NCI-H1105 treated with DMSO at 0.1 percent for 48 hours (cell line): ENCODE results near the gene FGF21.
A peak's percentile ranks its signal among the peaks of the same experiment; 100 is the strongest.
"Not testable (repeated sequence)": the region's sequence is repeated elsewhere in the genome, so short reads cannot be mapped to it uniquely, and the experiment has no call there.

Experiments
- DNase-seq: peaks from one replicate; lab custom pipeline; 2025; lab: John Stamatoyannopoulos, UW

Gene FGF21

GRCh38 chr19:48751845-48752495, 3.4 kb upstream of the FGF21 start:
- DNase-seq: no peak

DNA sequence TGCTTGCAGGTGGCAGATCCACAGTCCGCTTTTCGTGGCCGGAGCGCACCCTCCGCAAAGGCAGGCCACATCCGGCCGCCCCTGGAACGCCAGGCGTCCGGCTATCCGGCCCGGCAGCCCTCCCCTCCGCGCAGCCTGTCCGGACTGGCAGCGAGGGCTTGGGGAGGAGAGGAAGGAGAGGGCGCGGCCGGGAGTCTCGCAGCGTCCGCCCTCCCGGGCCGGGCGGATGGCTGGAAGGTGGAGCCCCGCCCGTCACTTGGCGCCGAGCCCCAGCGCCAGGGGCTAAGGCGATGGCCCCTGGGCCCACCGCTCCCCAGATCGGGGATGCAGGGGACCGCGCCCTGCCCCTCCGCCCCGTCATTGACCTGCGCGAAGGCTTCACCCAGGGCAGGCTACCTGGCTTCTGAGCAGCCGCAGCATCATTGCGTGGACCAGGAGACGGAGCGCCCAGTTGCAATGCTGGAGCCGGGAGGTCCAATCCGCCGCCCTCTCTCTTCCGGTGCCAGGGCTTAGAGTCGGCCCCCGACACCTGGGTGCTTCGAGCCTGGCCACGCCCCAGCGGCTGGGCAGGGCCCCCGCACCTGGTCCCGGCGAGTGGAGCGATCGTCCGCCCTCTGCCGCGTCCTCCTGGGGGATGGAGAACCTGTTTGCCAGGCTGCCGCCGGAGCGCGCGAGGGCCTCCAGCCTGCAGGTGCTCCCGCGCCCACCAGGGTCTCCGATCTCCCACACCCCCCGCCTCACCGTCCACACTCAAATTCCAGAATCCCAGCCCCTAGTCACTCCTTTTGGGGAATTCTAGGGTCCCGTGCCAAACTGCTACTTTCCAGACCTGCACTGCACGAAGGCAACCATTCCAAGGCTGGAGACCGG, 2.6 kb upstream of the FGF21 start, which contains the start of gene FUT1:
TSS of gene FUT1 (minus strand) at position 146 of the 870 bp plus-strand sequence. CDS start 1,360 bp downstream, outside the sequence.
- DNase-seq: peak; percentile 95

- no peak for DNase-seq
Observed at GRCh38 chr19:48755787-48756186, 463 bp downstream of the FGF21 start.

- no peak for DNase-seq
Observed at GRCh38 chr19:48756212-48756611, 888 bp downstream of the FGF21 start.

- DNase-seq: no peak
Observed at GRCh38 chr19:48756686-48757085, 1.4 kb downstream of the FGF21 start.

DNA sequence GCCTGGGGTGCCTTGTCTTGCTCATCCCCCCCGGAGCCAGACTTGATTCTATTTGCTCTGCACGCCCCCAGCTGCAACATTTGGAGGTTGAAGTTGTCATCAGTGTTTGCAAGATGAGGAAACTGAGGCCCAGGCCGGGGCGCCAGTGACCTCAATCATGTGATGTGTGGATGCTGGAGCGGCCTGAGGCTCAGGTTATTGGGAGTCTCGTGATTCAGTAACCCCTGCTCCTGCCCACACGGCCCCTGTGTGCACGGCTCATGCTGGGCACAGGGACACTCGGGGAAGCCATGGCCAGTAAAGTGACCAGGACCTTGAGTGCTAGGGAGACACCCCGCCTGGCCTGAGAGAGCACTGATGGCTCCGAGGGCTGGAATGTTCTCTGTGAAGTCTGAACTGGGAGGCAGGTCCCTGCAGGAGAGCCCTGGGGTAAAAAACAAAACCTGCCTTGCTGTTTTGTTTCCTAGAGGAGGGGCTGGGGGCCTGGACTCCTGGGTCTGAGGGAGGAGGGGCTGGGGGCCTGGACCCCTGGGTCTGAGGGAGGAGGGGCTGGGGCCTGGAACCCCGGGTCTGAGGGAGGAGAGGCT, 1.9 kb downstream of the FGF21 start:
- no peak for DNase-seq

DNA sequence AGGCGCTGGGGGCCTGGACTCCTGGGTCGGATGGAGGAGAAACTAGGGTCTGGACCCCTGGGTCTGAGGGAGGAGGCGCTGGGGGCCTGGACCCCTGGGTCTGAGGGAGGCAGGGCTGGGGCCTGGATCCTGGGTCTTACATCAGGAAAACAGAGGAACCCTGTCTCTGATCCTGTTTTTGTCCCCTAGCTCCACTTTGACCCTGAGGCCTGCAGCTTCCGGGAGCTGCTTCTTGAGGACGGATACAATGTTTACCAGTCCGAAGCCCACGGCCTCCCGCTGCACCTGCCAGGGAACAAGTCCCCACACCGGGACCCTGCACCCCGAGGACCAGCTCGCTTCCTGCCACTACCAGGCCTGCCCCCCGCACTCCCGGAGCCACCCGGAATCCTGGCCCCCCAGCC, 2.4 kb downstream of the FGF21 start:
- no peak for DNase-seq

- no peak for DNase-seq
Observed at GRCh38 chr19:48760504-48761205, 5.3 kb downstream of the FGF21 start.

DNA sequence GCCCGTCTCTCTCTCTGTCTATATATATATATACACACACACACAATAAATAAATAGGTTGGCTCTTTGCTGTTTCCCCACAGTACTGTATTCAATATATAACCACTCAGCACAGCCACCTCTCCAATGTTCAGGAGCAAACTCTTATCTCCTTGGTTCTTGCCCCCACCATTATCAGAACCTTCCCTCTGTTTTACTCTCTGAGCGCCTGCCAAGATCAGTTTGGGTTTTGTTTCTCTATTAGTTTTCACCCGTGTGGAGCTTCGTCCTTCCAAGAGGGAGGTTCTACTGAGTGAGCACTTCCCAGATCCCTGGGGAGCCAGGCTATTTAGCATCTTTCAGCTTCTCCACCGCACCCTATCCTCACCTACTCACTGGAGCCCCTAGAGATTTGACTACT, 10.5 kb downstream of the FGF21 start:
- DNase-seq: not testable (repeated sequence)

- not testable (repeated sequence) for DNase-seq
Observed at GRCh38 chr19:48768171-48768753, 12.9 kb downstream of the FGF21 start.

GRCh38 chr19:48768994-48769713, 13.8 kb downstream of the FGF21 start:
- DNase-seq: no peak

GRCh38 chr19:48770266-48770665, 14.9 kb downstream of the FGF21 start:
- DNase-seq: no peak

GRCh38 chr19:48770734-48771472, 15.6 kb downstream of the FGF21 start:
- no peak for DNase-seq

DNA sequence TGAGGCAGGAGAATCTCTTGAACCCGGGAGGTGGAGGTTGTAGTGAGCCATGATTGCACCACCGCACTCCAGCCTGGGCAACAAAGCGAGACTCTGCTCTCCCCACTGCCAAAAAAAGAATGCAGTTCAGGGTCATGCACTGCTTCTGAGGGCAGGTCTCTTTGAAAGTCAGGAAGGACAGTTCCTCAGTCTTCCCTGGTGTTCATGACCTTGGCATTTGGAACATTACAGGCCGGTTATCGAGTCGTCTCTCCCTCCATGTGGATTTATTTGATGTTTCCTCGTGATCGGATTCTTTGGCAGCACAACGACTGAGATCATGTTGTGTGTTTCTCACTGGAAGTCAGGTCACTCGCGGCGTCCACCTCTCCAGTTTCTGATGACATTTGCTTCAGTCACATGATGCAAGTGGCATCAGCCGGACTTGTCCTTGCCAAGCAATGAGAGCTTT, 17.2 kb downstream of the FGF21 start:
- no peak for DNase-seq

- DNase-seq: no peak
Observed at GRCh38 chr19:48777139-48777538, 21.8 kb downstream of the FGF21 start.

DNA sequence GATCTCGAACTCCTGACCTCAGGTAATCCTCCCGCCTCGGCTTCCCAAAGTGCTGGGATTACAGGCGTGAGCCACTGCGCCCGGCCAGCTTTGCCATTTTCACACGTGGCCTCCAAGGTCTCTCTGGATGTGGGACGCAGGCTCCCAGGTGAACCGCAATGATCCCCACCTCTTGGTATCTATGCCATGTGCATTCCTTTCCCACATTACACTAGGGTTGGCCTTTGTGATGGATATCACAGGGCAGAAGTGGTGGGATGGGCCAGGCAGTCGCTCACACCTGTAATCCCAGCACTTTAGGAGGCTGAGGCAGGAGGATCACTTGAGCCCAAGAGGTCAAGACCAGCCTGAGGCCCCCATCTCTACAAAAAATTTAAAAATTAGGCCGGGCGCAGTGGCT, 22.4 kb downstream of the FGF21 start:
- DNase-seq: no peak

GRCh38 chr19:48779636-48780035, 24.3 kb downstream of the FGF21 start:
- no peak for DNase-seq

DNA sequence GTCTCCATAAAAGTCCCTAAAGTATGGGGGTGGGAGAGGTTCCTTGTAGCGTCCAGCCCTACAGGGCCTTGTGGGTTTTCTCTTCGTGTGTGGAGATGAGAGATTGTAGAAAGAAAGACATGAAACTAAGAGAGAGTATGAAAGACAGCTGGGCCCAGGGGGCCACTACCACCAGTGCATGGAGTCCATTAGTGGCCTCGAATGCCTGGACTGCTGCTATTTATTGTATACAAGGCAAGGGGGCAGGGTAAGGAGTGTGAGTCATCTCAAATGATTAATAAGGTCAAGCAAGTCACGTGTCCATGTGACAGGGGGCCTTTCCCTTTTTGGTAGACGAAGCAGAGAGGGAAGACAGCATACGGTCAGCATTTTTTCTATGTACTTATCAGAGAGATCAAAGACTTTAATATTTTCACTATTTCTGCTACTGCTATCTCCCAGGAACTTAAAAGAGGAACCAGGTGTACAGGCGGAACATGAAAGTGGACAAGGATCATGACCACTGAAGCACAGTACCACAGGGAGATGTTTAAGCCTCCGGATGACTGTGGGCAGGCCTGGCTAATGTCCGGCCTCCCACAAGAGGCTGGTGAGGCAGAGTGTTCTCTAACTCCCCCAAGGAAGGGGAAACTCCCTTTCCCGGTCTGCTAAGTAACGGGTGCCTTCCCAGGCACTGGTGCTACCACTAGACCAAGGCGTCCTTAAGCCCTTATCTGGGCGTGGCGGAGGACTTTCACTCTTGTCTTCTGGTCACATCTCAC, 25.5 kb downstream of the FGF21 start:
- DNase-seq: no peak

DNA sequence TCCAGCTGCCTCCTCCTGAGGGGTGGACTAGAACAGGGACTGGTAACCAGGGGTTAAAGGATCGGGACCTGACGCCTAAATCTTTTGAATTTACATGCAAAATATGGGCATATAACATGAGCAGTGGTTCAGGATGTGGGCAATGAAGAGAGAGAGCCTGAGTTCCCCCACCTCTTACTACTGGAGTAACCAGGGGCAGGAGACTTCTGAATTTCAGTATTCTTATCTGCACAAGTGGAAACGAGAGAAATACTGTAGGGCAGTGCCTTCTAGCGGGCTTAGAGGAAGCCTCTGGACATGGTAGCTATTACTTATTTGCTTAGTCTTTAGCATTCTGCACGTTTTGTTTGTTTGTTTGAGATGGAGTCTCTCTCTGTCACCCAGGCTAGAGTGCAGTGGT, 29.2 kb downstream of the FGF21 start:
- DNase-seq: no peak

DNA sequence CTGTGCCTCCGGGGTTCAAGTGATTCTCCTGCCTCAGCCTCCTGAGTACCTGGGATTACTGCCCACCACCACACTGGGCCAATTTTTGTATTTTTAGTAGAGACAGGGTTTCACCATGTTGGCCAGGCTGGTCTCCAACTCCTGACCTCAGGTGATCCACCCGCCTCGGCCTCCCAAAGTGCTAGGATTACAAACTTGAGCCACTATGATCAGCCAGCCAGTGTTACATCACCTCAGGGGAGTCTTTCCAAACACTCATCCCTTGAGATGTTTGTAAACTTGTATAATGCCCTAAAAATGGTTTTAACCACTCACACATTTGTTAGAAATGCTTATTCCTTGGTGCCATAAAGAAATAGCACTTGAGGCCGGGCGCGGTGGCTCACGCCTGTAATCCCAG, 31.1 kb downstream of the FGF21 start:
- DNase-seq: not testable (repeated sequence)
